Left colon (tissue), 2 donors: Measurements from ENCODE around the gene DCBLD1. TPM values are rescaled to one million over a fixed set of nuclear protein-coding genes. Genes with fewer than 3 reads are reported as not detected.
A peak's percentile ranks its signal among the peaks of the same experiment; 100 is the strongest.
"Not testable (repeated sequence)": the region's sequence is repeated elsewhere in the genome, so short reads cannot be mapped to it uniquely, and the experiment has no call there.

ENCODE experiments used
- ATAC-seq: fragments of 200-7000 bp; cut with Tn5 transposase; one replicate; pipeline ENCODE4 v1.9.1; 2020; ENCODE audit warnings: mild to moderate bottlenecking, moderate library complexity
- DNase-seq, 2 donors: peaks; one replicate each; pipeline ENCODE4 v3.0.0-alpha.2; 2020
- intact Hi-C, 2 donors: fragments of 100-400 bp; cut with DNase I in 1 of 2; cut with micrococcal nuclease in 1 of 2; formaldehyde crosslinking; loops; one replicate each; pipeline versions ENCODE4 v1.11.2 to v1.14.0; 2022; cut with DNase I, micrococcal nuclease
- long read RNA-seq: library from polyadenylated mRNA; unstranded; transcript quantifications from one replicate; pipeline ENCODE4 v2.0.0, GENCODE V29; 2021
- total RNA-seq, 2 donors: library from RNA; stranded (reverse); fragmentation: NEBNext Ultra II Directional; extraction: Animal tissue kit (Norgen Biotek cat#: 25700); gene quantifications; one replicate each; pipeline ENCODE4 v1.2.1, GENCODE V29; 2021
- donor health status: DM: no; HTN: no; CAD: no.
- donor health status: DM: yes; HTN: yes; CAD: no.

The DCBLD1 gene
- 10 to 100 TPM; 14.5 to 17.1 TPM for total RNA-seq
- long read RNA-seq, transcript DCBLD1-202 (15 exons, 3,626 nt), result major isoform, 10 of 35 reads
- long read RNA-seq, partial matches to known transcripts, result 10 of 35 reads
- long read RNA-seq, other reads (novel, unspliced or antisense), result 11 of 35 reads

- ATAC-seq, result peak; percentile 85
- intact Hi-C loops, result no loop called here
These were observed at the start of gene DCBLD1 for GRCh38 chr6:117482240-117483003. TSS of gene DCBLD1 (plus strand) at chr6:117482674. CDS start at chr6:117482782, 108 bp downstream.

GRCh38 chr6:117440706-117441525, 41.6 kb upstream of the DCBLD1 start:
- ATAC-seq (no peak), DNase-seq (no peak)
- intact Hi-C loops, result loop anchor here in 1 of 2 donors (5.0 kb wide), 1 partner anchor 166 kb away; no protein-coding TSS in a partner anchor

More at GRCh38 chr6:117482240-117483003, at the start of gene DCBLD1:
- DNase-seq, result peak; percentile 85 to 88

- ATAC-seq (no peak), DNase-seq (no peak)
- intact Hi-C loops, result loop anchor here in 1 of 2 donors (5.0 kb wide), 1 partner anchor 165 kb away; no protein-coding TSS in a partner anchor
These were observed 40.6 kb upstream of the DCBLD1 start for GRCh38 chr6:117441824-117442264.

GRCh38 chr6:117442313-117442712, 40.2 kb upstream of the DCBLD1 start:
- not testable (repeated sequence) for DNase-seq, ATAC-seq
- intact Hi-C loops, result loop anchor here in 1 of 2 donors (5.0 kb wide), 1 partner anchor 165 kb away; no protein-coding TSS in a partner anchor

- no peak for DNase-seq
- intact Hi-C loops, result loop anchor here in 1 of 2 donors (5.0 kb wide), 1 partner anchor 163 kb away; no protein-coding TSS in a partner anchor
- no peak for ATAC-seq
These were observed 37.9 kb upstream of the DCBLD1 start for GRCh38 chr6:117444600-117444999.

- no peak for DNase-seq
- intact Hi-C loops, result no loop called here
- no peak for ATAC-seq
These were observed 35.6 kb upstream of the DCBLD1 start for GRCh38 chr6:117446861-117447260.

- no peak for ATAC-seq
- DNase-seq, result no peak
- intact Hi-C loops, result no loop called here
These were observed 34.5 kb upstream of the DCBLD1 start for GRCh38 chr6:117448011-117448410.

GRCh38 chr6:117448732-117449485, 33.6 kb upstream of the DCBLD1 start:
- intact Hi-C loops, result no loop called here
- no peak for DNase-seq

GRCh38 chr6:117449549-117450439, 32.7 kb upstream of the DCBLD1 start:
- intact Hi-C loops, result loop anchor here (5.0 to 10.0 kb wide), 2 partner anchors 105 to 108 kb away; no protein-coding TSS in a partner anchor
- ATAC-seq, result peak; percentile 38
- DNase-seq, result peak; percentile 31 to 70

More at GRCh38 chr6:117448732-117449485, 33.6 kb upstream of the DCBLD1 start:
- no peak for ATAC-seq

GRCh38 chr6:117451671-117452070, 30.8 kb upstream of the DCBLD1 start:
- intact Hi-C loops, result loop anchor here (5.0 to 10.0 kb wide), 2 partner anchors 103 to 106 kb away; no protein-coding TSS in a partner anchor
- DNase-seq, result no peak
- no peak for ATAC-seq

GRCh38 chr6:117456250-117456649, 26.2 kb upstream of the DCBLD1 start:
- peak; percentile 93 for ATAC-seq
- no peak for DNase-seq

GRCh38 chr6:117456998-117457397, 25.5 kb upstream of the DCBLD1 start:
- DNase-seq (no peak), ATAC-seq (peak; percentile 77)
- intact Hi-C loops, result loop anchor here (5.0 to 10.0 kb wide), 2 partner anchors 85 to 98 kb away; no protein-coding TSS in a partner anchor

More at GRCh38 chr6:117456250-117456649, 26.2 kb upstream of the DCBLD1 start:
- intact Hi-C loops, result loop anchor here (5.0 to 10.0 kb wide), 2 partner anchors 86 to 99 kb away; no protein-coding TSS in a partner anchor

GRCh38 chr6:117459204-117459944, 23.1 kb upstream of the DCBLD1 start:
- intact Hi-C loops, result loop anchor here (5.0 to 10.0 kb wide), 2 partner anchors 83 to 95 kb away; no protein-coding TSS in a partner anchor
- no peak for DNase-seq
- ATAC-seq, result no peak

GRCh38 chr6:117463762-117464665, 18.5 kb upstream of the DCBLD1 start:
- intact Hi-C loops, result no loop called here
- DNase-seq (no peak), ATAC-seq (no peak)

GRCh38 chr6:117464700-117465099, 17.8 kb upstream of the DCBLD1 start:
- ATAC-seq (no peak), DNase-seq (no peak)
- intact Hi-C loops, result no loop called here
